SU-DHL-6 (cell line): ENCODE data around the gene KLF15.

Experiments
- H2AFZ ChIP-seq: fragments of 200-600 bp; sonication (generic); 2 replicates; pipeline ENCODE4 v1.6.1; 2014; ENCODE audit warnings: low read depth, mild to moderate bottlenecking, moderate library complexity, mixed read lengths, antibody characterized with exemption, low read length; ENCODE audit not compliant: severe bottlenecking
- H3F3A ChIP-seq: fragments of 200-600 bp; shearing (Covaris generic); 2 replicates; pipeline ENCODE4 v1.6.0; 2016; ENCODE audit warnings: antibody characterized with exemption, mild to moderate bottlenecking; ENCODE audit not compliant: insufficient read depth
- H3K27ac ChIP-seq: fragments of 200-600 bp; sonication (generic); 2 replicates; pipeline ENCODE4 v1.5.1; 2016; ENCODE audit warnings: low read depth, mild to moderate bottlenecking, low read length, moderate library complexity, mixed read lengths
- H3K27me3 ChIP-seq: fragments of 200-600 bp; sonication (generic), shearing (Covaris generic); 2 replicates; pipeline ENCODE4 v1.6.0; 2014; ENCODE audit warnings: mild to moderate bottlenecking, low read length
- H3K36me3 ChIP-seq: fragments of 200-600 bp; sonication (generic); 2 replicates; pipeline ENCODE4 v1.6.1; 2014; ENCODE audit warnings: mild to moderate bottlenecking, low read length, mixed read lengths
- H3K4me2 ChIP-seq: fragments of 300-600, 200-600 bp; shearing (Covaris generic), sonication (generic); 2 replicates; pipeline ENCODE4 v1.6.0; 2014; ENCODE audit warnings: low read length, low read depth, mild to moderate bottlenecking; ENCODE audit not compliant: poor library complexity, severe bottlenecking
- H3K4me3 ChIP-seq: fragments of 200-600 bp; sonication (generic); 2 replicates; pipeline ENCODE4 v1.5.1; 2014; ENCODE audit warnings: antibody characterized with exemption, low read length, mild to moderate bottlenecking, mixed read lengths; ENCODE audit not compliant: insufficient read depth, poor library complexity, severe bottlenecking
- H3K79me2 ChIP-seq: fragments of 200-600 bp; sonication (generic); 2 replicates; pipeline ENCODE4 v1.6.1; 2014; ENCODE audit warnings: mild to moderate bottlenecking, low read length, moderate library complexity; ENCODE audit not compliant: insufficient read depth
- H3K9ac ChIP-seq: fragments of 200-600 bp; sonication (generic); 2 replicates; pipeline ENCODE4 v1.7.0; 2014; ENCODE audit warnings: mild to moderate bottlenecking, low read length
- H3K9me2 ChIP-seq: fragments of 200-600 bp; sonication (generic); replicated peaks from 2 replicates; pipeline ENCODE4 v1.6.1; 2014; ENCODE audit warnings: low read length; ENCODE audit not compliant: insufficient read depth
- H3K9me3 ChIP-seq: fragments of 200-600 bp; sonication (generic); 2 replicates; pipeline ENCODE4 v1.6.1; 2014; ENCODE audit warnings: low read length, mixed read lengths; ENCODE audit not compliant: insufficient read depth
- H4K20me1 ChIP-seq: fragments of 200-600 bp; sonication (generic); 2 replicates; pipeline ENCODE4 v1.6.1; 2014; ENCODE audit warnings: low read depth, mild to moderate bottlenecking, antibody characterized with exemption, low read length, moderate library complexity, mixed read lengths
- EZH2phosphoT487 ChIP-seq: fragments of 200-600 bp; sonication (generic), shearing (Covaris generic); conservative IDR thresholded peaks from 2 replicates; pipeline ENCODE4 v1.6.1; 2018; ENCODE audit warnings: mild to moderate bottlenecking, antibody characterized with exemption, low read length, moderate library complexity, mixed read lengths
- TF ChIP-seq, protein P1 (sequence below): fragments of 200-600 bp; sonication (generic); IDR thresholded peaks from one replicate; pipeline ENCODE4 v1.5.1; 2017; ENCODE audit warnings: antibody characterized with exemption, mild to moderate bottlenecking, low read length, moderate library complexity; ENCODE audit not compliant: insufficient read depth, poor library complexity, severe bottlenecking

The KLF15 gene

GRCh38 chr3:126352476-126353454 is 4.4 kb downstream of the KLF15 start:
- H2AFZ ChIP-seq: no peak overlapping the region
- H3K9me2 ChIP-seq: no peaks in the 10 kb centered on the region
- no peaks in the 10 kb centered on the region for H3K27me3 ChIP-seq
- H3K4me2 ChIP-seq: no peak overlapping the region
- no peak overlapping the region for H3K4me3 ChIP-seq
- H3K27ac ChIP-seq: no peak overlapping the region
- H3K9ac ChIP-seq: no peak overlapping the region
- H3K79me2 ChIP-seq: no peaks in the 10 kb centered on the region
- H4K20me1 ChIP-seq: no peaks in the 10 kb centered on the region
- no peaks in the 10 kb centered on the region for H3K36me3 ChIP-seq
- no peaks in the 10 kb centered on the region for H3F3A ChIP-seq
- H3K9me3 ChIP-seq: no peaks in the 10 kb centered on the region
- TF ChIP-seq, protein P1, sequence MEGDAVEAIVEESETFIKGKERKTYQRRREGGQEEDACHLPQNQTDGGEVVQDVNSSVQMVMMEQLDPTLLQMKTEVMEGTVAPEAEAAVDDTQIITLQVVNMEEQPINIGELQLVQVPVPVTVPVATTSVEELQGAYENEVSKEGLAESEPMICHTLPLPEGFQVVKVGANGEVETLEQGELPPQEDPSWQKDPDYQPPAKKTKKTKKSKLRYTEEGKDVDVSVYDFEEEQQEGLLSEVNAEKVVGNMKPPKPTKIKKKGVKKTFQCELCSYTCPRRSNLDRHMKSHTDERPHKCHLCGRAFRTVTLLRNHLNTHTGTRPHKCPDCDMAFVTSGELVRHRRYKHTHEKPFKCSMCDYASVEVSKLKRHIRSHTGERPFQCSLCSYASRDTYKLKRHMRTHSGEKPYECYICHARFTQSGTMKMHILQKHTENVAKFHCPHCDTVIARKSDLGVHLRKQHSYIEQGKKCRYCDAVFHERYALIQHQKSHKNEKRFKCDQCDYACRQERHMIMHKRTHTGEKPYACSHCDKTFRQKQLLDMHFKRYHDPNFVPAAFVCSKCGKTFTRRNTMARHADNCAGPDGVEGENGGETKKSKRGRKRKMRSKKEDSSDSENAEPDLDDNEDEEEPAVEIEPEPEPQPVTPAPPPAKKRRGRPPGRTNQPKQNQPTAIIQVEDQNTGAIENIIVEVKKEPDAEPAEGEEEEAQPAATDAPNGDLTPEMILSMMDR: no peak
- no peak for TF ChIP-seq EZH2phosphoT487

DNA sequence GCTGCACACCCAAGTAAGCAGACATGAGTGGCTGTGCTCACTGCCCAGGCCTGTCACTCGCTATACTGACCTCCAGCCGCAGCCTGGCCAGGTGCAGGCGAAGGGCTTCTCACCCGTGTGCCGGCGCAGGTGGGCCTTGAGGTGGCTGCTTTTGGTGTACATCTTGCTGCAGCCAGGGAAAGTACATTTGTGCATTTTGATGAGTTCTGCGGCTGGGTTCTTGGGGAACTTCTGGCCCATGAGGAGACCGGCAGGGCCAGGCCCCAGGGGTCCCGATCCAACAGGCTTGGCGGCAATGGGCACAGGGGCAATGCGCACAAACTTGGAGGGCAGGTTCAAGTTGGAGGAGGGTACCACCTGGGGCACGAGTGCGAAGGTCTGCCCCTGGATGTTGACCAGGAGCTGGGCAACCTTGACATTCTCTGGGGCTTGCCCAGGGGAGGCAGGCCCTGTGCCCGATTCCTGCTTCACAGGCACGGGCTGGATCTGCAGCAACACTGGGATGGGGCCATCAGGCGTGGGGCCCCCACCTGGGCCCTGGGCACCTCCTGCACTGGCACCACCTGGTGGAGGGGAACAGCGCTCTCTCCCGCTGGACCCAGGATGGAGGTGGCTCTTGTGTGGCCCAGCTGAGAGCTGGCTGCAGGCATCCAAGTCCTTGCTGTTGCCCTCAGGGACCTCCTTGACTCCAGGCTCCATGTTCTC is 5.3 kb downstream of the KLF15 start:
- H3F3A ChIP-seq: no peaks in the 10 kb centered on the region
- H4K20me1 ChIP-seq: no peaks in the 10 kb centered on the region
- no peak overlapping the region for H3K27ac ChIP-seq
- no peak for TF ChIP-seq EZH2phosphoT487
- TF ChIP-seq, protein P1: no peak
- no peaks in the 10 kb centered on the region for H3K79me2 ChIP-seq
- H3K27me3 ChIP-seq: no peaks in the 10 kb centered on the region
- no peak overlapping the region for H2AFZ ChIP-seq
- H3K36me3 ChIP-seq: no peaks in the 10 kb centered on the region
- no peaks in the 10 kb centered on the region for H3K9me2 ChIP-seq
- no peak overlapping the region for H3K4me3 ChIP-seq
- no peaks in the 10 kb centered on the region for H3K9me3 ChIP-seq
- no peak overlapping the region for H3K9ac ChIP-seq
- H3K4me2 ChIP-seq: no peak overlapping the region

GRCh38 chr3:126351086-126351770 is 6.0 kb downstream of the KLF15 start:
- H3F3A ChIP-seq: no peaks in the 10 kb centered on the region
- no peaks in the 10 kb centered on the region for H4K20me1 ChIP-seq
- no peaks in the 10 kb centered on the region for H3K79me2 ChIP-seq
- no peak overlapping the region for H3K9ac ChIP-seq
- H2AFZ ChIP-seq: no peak overlapping the region
- H3K27ac ChIP-seq: no peak overlapping the region
- H3K27me3 ChIP-seq: no peaks in the 10 kb centered on the region
- no peaks in the 10 kb centered on the region for H3K9me2 ChIP-seq
- no peaks in the 10 kb centered on the region for H3K9me3 ChIP-seq
- H3K36me3 ChIP-seq: no peaks in the 10 kb centered on the region
- no peak overlapping the region for H3K4me3 ChIP-seq
- TF ChIP-seq, protein P1: no peak
- TF ChIP-seq EZH2phosphoT487: no peak
- no peak overlapping the region for H3K4me2 ChIP-seq
